KMS-11 (cell line): ENCODE measurements around the gene RAPGEF6.
A peak's percentile ranks its signal among the peaks of the same experiment; 100 is the strongest.

Source experiments
- H2AFZ ChIP-seq: fragments of 200-600 bp; sonication (generic); 2 replicates; pipeline ENCODE4 v1.6.1; 2016; ENCODE audit warnings: antibody characterized with exemption, mixed run types, low read depth
- H3K27ac ChIP-seq: fragments of 200-600 bp; sonication (generic); 2 replicates; pipeline ENCODE4 v1.6.1; 2016; ENCODE audit warnings: mild to moderate bottlenecking, mixed run types
- H3K27me3 ChIP-seq: fragments of 200-600 bp; sonication (generic); 2 replicates; pipeline ENCODE4 v1.6.1; 2017; ENCODE audit warnings: mild to moderate bottlenecking, low read depth, mixed run types, moderate library complexity; ENCODE audit not compliant: insufficient read depth
- H3K36me3 ChIP-seq: fragments of 200-600 bp; sonication (generic); 2 replicates; pipeline ENCODE4 v1.6.1; 2017; ENCODE audit warnings: mild to moderate bottlenecking, mixed run types; ENCODE audit not compliant: insufficient read depth
- H3K4me1 ChIP-seq: fragments of 200-600 bp; sonication (generic); 2 replicates; pipeline ENCODE4 v1.6.1; 2016; ENCODE audit warnings: mild to moderate bottlenecking, low read depth, mixed run types; ENCODE audit not compliant: poor library complexity, severe bottlenecking
- H3K4me2 ChIP-seq: fragments of 200-600 bp; sonication (generic); 2 replicates; pipeline ENCODE4 v1.7.0; 2016; ENCODE audit warnings: mild to moderate bottlenecking, mixed run types
- H3K4me3 ChIP-seq: fragments of 200-600 bp; sonication (generic); IDR thresholded peaks from 2 replicates; pipeline ENCODE4 v1.6.1; 2017; ENCODE audit warnings: low read depth, low read length, mixed read lengths; ENCODE audit not compliant: insufficient read depth
- H3K79me2 ChIP-seq: fragments of 200-600 bp; sonication (generic); 2 replicates; pipeline ENCODE4 v1.6.1; 2016; ENCODE audit warnings: low read depth, mixed run types; ENCODE audit not compliant: insufficient read depth
- H3K9ac ChIP-seq: fragments of 200-600 bp; sonication (generic); 2 replicates; pipeline ENCODE4 v1.6.1; 2016; ENCODE audit warnings: mild to moderate bottlenecking, mixed run types
- H4K20me1 ChIP-seq: fragments of 200-600 bp; sonication (generic); 2 replicates; pipeline ENCODE4 v1.6.1; 2016; ENCODE audit warnings: mild to moderate bottlenecking, mixed run types; ENCODE audit not compliant: insufficient read depth
- TF ChIP-seq, protein P1 (sequence below): fragments of 200-600 bp; sonication (generic); conservative IDR thresholded peaks from 2 replicates; pipeline ENCODE4 v1.6.1; 2017; ENCODE audit warnings: low read depth, mild to moderate bottlenecking, antibody characterized with exemption, low read length, moderate library complexity, mixed read lengths

The RAPGEF6 gene

DNA sequence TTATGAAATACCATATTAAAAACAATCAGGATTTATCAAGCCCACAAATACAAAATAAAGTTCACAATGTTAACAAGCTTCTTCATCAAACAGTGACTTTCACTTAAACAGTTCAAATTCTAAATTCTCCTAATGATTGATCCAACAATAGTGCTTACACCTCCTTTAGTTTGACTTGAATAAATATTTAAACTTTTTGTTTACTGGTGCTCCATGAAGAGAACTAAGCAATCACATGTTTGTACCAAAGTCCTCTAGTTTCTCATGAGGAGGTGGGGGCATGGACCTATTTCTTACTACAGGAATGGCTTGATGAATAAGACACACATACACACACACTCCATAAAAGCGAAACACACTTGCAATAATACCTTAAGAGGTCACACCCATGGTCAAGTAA, 95.8 kb downstream of the RAPGEF6 start:
- no peaks in the 10 kb centered on the region for H3K36me3 ChIP-seq
- no peak overlapping the region for H3K4me2 ChIP-seq
- peaks cover 36% of the 10 kb centered on the region for H3K4me1 ChIP-seq
- TF ChIP-seq, protein P1, sequence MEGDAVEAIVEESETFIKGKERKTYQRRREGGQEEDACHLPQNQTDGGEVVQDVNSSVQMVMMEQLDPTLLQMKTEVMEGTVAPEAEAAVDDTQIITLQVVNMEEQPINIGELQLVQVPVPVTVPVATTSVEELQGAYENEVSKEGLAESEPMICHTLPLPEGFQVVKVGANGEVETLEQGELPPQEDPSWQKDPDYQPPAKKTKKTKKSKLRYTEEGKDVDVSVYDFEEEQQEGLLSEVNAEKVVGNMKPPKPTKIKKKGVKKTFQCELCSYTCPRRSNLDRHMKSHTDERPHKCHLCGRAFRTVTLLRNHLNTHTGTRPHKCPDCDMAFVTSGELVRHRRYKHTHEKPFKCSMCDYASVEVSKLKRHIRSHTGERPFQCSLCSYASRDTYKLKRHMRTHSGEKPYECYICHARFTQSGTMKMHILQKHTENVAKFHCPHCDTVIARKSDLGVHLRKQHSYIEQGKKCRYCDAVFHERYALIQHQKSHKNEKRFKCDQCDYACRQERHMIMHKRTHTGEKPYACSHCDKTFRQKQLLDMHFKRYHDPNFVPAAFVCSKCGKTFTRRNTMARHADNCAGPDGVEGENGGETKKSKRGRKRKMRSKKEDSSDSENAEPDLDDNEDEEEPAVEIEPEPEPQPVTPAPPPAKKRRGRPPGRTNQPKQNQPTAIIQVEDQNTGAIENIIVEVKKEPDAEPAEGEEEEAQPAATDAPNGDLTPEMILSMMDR, result no peak
- no peak overlapping the region for H3K9ac ChIP-seq
- no peak overlapping the region for H2AFZ ChIP-seq
- no peaks in the 10 kb centered on the region for H3K79me2 ChIP-seq
- no peak overlapping the region for H3K4me3 ChIP-seq
- no peaks in the 10 kb centered on the region for H3K27me3 ChIP-seq
- H4K20me1 ChIP-seq, result no peaks in the 10 kb centered on the region
- H3K27ac ChIP-seq, result no peak overlapping the region

GRCh38 chr5:131538177-131538593, 96.8 kb downstream of the RAPGEF6 start:
- no peaks in the 10 kb centered on the region for H3K36me3 ChIP-seq
- H3K4me3 ChIP-seq, result no peak overlapping the region
- peaks cover 36% of the 10 kb centered on the region for H3K4me1 ChIP-seq
- no peak overlapping the region for H3K27ac ChIP-seq
- H3K27me3 ChIP-seq, result no peaks in the 10 kb centered on the region
- H3K79me2 ChIP-seq, result no peaks in the 10 kb centered on the region
- no peak overlapping the region for H3K9ac ChIP-seq
- H4K20me1 ChIP-seq, result no peaks in the 10 kb centered on the region
- no peak overlapping the region for H3K4me2 ChIP-seq
- H2AFZ ChIP-seq, result no peak overlapping the region
- TF ChIP-seq, protein P1, result no peak

DNA sequence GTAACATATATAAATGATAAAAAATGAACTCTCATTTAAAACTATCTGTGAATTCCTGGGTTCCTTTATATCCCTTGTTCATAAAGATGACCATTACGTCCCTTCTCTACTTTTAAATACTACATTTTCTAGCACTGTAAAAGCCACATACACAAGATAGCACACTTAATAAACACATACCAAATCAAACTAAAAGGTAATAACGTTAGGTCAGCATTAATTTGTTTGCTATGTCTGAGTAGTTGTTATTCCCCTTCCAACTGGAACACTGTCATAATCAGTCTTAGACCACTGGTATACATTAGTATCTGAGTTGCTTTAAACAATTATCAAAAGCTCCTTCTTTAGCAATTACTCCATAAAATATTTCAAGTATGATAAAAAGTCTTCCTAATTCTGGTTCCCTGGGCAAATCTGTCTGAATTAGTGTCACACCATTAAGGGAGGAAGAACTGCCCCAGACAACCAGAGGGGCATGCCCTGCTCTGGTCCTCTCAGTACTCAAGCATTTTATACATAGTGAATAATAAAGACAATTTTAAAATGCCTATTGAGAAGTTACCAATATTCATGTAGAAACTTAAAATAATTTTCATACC, 98.1 kb downstream of the RAPGEF6 start:
- Histone ChIP-seq H3K27me3 (no peaks in the 10 kb centered on the region), H4K20me1 (no peaks in the 10 kb centered on the region), H2AFZ (no peak overlapping the region), H3K4me3 (no peak overlapping the region), H3K9ac (no peak overlapping the region), H3K4me2 (peak overlapping the region; percentile 70), H3K79me2 (no peaks in the 10 kb centered on the region), H3K27ac (no peak overlapping the region), H3K4me1 (peaks cover 36% of the 10 kb centered on the region), H3K36me3 (no peaks in the 10 kb centered on the region)
- TF ChIP-seq, protein P1, result no peak

DNA sequence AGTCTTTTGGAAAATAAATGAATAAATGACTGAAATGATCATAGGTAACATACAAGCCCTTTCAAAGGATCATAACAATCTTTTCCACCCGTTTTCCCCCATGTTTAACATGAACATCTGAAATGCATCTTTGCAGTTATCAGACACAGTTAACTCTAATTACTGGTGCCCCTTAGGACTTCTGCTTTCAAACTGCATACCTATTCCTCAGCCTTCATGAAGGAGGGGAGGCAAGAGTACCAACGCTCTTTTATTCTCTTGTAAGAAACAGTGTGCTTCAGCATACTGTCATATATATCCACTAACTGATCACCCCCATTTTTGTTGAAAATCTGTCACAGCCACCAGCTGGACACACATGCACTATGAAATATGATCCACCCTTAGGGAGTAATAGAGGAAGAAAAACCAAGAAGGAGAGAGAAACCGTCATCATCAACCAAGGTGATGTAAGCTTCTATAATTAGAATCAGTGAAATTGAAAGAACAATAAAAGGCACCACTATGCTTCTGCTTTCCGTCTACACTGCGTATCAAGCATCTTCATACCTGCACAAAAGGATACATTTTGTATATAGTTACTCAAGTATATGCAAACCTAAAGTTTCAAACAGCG, 98.7 kb downstream of the RAPGEF6 start:
- Histone ChIP-seq H3K27ac (0 out of 2 replicates have a peak overlapping the region, but pooled peaks have one; percentile 10), H3K4me3 (no peak overlapping the region), H3K36me3 (no peaks in the 10 kb centered on the region), H3K4me1 (peaks cover 36% of the 10 kb centered on the region), H4K20me1 (no peaks in the 10 kb centered on the region), H3K27me3 (no peaks in the 10 kb centered on the region), H3K4me2 (peak overlapping the region; percentile 70), H2AFZ (no peak overlapping the region), H3K9ac (no peak overlapping the region), H3K79me2 (no peaks in the 10 kb centered on the region)
- TF ChIP-seq, protein P1, result no peak
